Measurements from ENCODE around the gene IMPG2. TPM values are rescaled to one million over a fixed set of nuclear protein-coding genes. Genes with fewer than 3 reads are reported as not detected.

The IMPG2 gene
- total RNA-seq, 1 donor from 2014 or later = 0.30 TPM

GRCh38 chr3:101240719-101241399, 79.5 kb downstream of the IMPG2 start:
- Histone ChIP-seq H3K4me2 (ENCODE audit: low read length) (no peak overlapping the region), H3K79me2 (ENCODE audit: insufficient read depth, low read length) (no peaks in the 10 kb centered on the region), H3K4me3 (ENCODE audit: insufficient read depth, low read depth, low read length) (no peak overlapping the region), H3K9me3 (ENCODE audit: insufficient read depth, low read depth, low read length) (no peaks in the 10 kb centered on the region), H3K9ac (ENCODE audit: low read length) (no peak overlapping the region), H4K20me1 (ENCODE audit: insufficient read depth, low read length) (no peaks in the 10 kb centered on the region), H3K36me3 (ENCODE audit: insufficient read depth, low read length) (no peaks in the 10 kb centered on the region), H3K4me1 (ENCODE audit: insufficient read depth, low read length) (no peaks in the 10 kb centered on the region), H3K27me3 (ENCODE audit: insufficient read depth, low read length) (no peaks in the 10 kb centered on the region), H2AFZ (ENCODE audit: low read depth, low read length) (no peak overlapping the region), H3K27ac (ENCODE audit: low read depth, low read length) (no peak overlapping the region)
- Mint-ChIP-seq H3K36me3 (ENCODE audit: low read depth, unreplicated experiment) (peaks cover 13% of the 10 kb centered on the region), H3K9me3 (ENCODE audit: unreplicated experiment) (peaks cover 2% of the 10 kb centered on the region), H3K27me3 (ENCODE audit: low read depth, unreplicated experiment) (no peaks in the 10 kb centered on the region), H3K4me3 (ENCODE audit: unreplicated experiment) (no peak overlapping the region), H3K4me1 (ENCODE audit: low read depth, unreplicated experiment) (no peaks in the 10 kb centered on the region), H3K27ac (ENCODE audit: unreplicated experiment) (no peak overlapping the region)
- TF ChIP-seq, protein P1, sequence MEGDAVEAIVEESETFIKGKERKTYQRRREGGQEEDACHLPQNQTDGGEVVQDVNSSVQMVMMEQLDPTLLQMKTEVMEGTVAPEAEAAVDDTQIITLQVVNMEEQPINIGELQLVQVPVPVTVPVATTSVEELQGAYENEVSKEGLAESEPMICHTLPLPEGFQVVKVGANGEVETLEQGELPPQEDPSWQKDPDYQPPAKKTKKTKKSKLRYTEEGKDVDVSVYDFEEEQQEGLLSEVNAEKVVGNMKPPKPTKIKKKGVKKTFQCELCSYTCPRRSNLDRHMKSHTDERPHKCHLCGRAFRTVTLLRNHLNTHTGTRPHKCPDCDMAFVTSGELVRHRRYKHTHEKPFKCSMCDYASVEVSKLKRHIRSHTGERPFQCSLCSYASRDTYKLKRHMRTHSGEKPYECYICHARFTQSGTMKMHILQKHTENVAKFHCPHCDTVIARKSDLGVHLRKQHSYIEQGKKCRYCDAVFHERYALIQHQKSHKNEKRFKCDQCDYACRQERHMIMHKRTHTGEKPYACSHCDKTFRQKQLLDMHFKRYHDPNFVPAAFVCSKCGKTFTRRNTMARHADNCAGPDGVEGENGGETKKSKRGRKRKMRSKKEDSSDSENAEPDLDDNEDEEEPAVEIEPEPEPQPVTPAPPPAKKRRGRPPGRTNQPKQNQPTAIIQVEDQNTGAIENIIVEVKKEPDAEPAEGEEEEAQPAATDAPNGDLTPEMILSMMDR (IDR thresholded peaks at IDR 0.05; ENCODE audit: insufficient read depth, low read depth, low read length) = no peak
- TF ChIP-seq EZH2 (IDR thresholded peaks at IDR 0.05; ENCODE audit: insufficient read depth, low read length) = no peak
- no peak for DNase-seq (ENCODE audit: low read depth)
- FAIRE-seq = no peak

DNA sequence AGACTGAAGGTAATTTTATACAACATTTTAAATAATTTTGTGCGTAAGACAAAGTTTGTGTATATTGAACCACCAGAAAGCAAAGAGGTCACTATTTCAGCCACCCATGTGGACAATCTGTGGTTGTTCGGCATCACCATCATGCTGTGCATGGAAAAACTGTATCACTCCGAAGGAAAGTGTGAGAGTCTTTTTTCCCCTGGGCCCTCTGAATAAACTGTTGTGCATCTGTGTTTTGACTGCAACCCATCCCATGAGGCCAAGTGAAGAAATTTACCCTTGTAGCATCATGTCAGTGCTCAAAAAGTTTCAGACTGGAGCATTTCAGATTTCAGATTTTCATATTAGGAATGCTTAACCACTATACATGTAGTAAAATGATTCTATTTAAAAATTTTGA, 85.3 kb downstream of the IMPG2 start:
- Mint-ChIP-seq H3K36me3 (ENCODE audit: low read depth, unreplicated experiment) (peaks cover 3% of the 10 kb centered on the region), H3K4me3 (ENCODE audit: unreplicated experiment) (no peak overlapping the region), H3K4me1 (ENCODE audit: low read depth, unreplicated experiment) (no peaks in the 10 kb centered on the region), H3K27ac (ENCODE audit: unreplicated experiment) (no peak overlapping the region), H3K9me3 (ENCODE audit: unreplicated experiment) (no peaks in the 10 kb centered on the region), H3K27me3 (ENCODE audit: low read depth, unreplicated experiment) (no peaks in the 10 kb centered on the region)
- DNase-seq (ENCODE audit: low read depth) (no peak), FAIRE-seq (no peak)
- Histone ChIP-seq H3K27ac (ENCODE audit: low read depth, low read length) (no peak overlapping the region), H3K79me2 (ENCODE audit: insufficient read depth, low read length) (no peaks in the 10 kb centered on the region), H3K4me3 (ENCODE audit: insufficient read depth, low read depth, low read length) (no peak overlapping the region), H3K27me3 (ENCODE audit: insufficient read depth, low read length) (no peaks in the 10 kb centered on the region), H4K20me1 (ENCODE audit: insufficient read depth, low read length) (no peaks in the 10 kb centered on the region), H3K36me3 (ENCODE audit: insufficient read depth, low read length) (no peaks in the 10 kb centered on the region), H3K4me2 (ENCODE audit: low read length) (no peak overlapping the region), H3K4me1 (ENCODE audit: insufficient read depth, low read length) (no peaks in the 10 kb centered on the region), H3K9ac (ENCODE audit: low read length) (no peak overlapping the region), H2AFZ (ENCODE audit: low read depth, low read length) (no peak overlapping the region), H3K9me3 (ENCODE audit: insufficient read depth, low read depth, low read length) (no peaks in the 10 kb centered on the region)
- TF ChIP-seq EZH2 (IDR thresholded peaks at IDR 0.05; ENCODE audit: insufficient read depth, low read length) = no peak
- TF ChIP-seq, protein P1 (IDR thresholded peaks at IDR 0.05; ENCODE audit: insufficient read depth, low read depth, low read length) = no peak

- no peaks in the 10 kb centered on the region for H3K9me3 Mint-ChIP-seq (ENCODE audit: unreplicated experiment)
- H3K27ac Mint-ChIP-seq (ENCODE audit: unreplicated experiment) = no peak overlapping the region
- no peaks in the 10 kb centered on the region for H3K4me1 ChIP-seq (ENCODE audit: insufficient read depth, low read length)
- no peaks in the 10 kb centered on the region for H3K36me3 Mint-ChIP-seq (ENCODE audit: low read depth, unreplicated experiment)
- H3K36me3 ChIP-seq (ENCODE audit: insufficient read depth, low read length) = no peaks in the 10 kb centered on the region
- no peak overlapping the region for H3K4me3 ChIP-seq (ENCODE audit: insufficient read depth, low read depth, low read length)
- no peak for TF ChIP-seq EZH2 (IDR thresholded peaks at IDR 0.05; ENCODE audit: insufficient read depth, low read length)
- TF ChIP-seq, protein P1 (IDR thresholded peaks at IDR 0.05; ENCODE audit: insufficient read depth, low read depth, low read length) = no peak
- H3K79me2 ChIP-seq (ENCODE audit: insufficient read depth, low read length) = no peaks in the 10 kb centered on the region
- no peaks in the 10 kb centered on the region for H3K4me1 Mint-ChIP-seq (ENCODE audit: low read depth, unreplicated experiment)
- no peak overlapping the region for H2AFZ ChIP-seq (ENCODE audit: low read depth, low read length)
- no peaks in the 10 kb centered on the region for H3K9me3 ChIP-seq (ENCODE audit: insufficient read depth, low read depth, low read length)
- no peaks in the 10 kb centered on the region for H3K27me3 Mint-ChIP-seq (ENCODE audit: low read depth, unreplicated experiment)
- no peaks in the 10 kb centered on the region for H3K27me3 ChIP-seq (ENCODE audit: insufficient read depth, low read length)
- H4K20me1 ChIP-seq (ENCODE audit: insufficient read depth, low read length) = no peaks in the 10 kb centered on the region
- no peak overlapping the region for H3K4me3 Mint-ChIP-seq (ENCODE audit: unreplicated experiment)
- H3K27ac ChIP-seq (ENCODE audit: low read depth, low read length) = no peak overlapping the region
- DNase-seq (ENCODE audit: low read depth) (no peak), FAIRE-seq (no peak)
- H3K4me2 ChIP-seq (ENCODE audit: low read length) = no peak overlapping the region
- H3K9ac ChIP-seq (ENCODE audit: low read length) = no peak overlapping the region
These were observed 89.8 kb downstream of the IMPG2 start for GRCh38 chr3:101230618-101231017.

Measured in astrocyte (in vitro differentiated cells and primary cell).